Skeletal muscle cell (primary cell): Measurements from ENCODE around the gene FAM117A.
"Not testable (repeated sequence)": the region's sequence is repeated elsewhere in the genome, so short reads cannot be mapped to it uniquely, and the experiment has no call there.

Experiments used
- DNase-seq: peaks from one replicate; pipeline ENCODE4 v3.0.0-alpha.2; 2010; ENCODE audit warnings: low read depth
- H3K4me3 ChIP-seq: 2 replicates; pipeline ENCODE4 v1.5.1; 2011; ENCODE audit warnings: low read depth, mild to moderate bottlenecking, control low read depth, low read length, moderate library complexity

FAM117A gene

GRCh38 chr17:49742166-49742638 is 21.7 kb downstream of the FAM117A start:
- H3K4me3 ChIP-seq, result no peak overlapping the region
- DNase-seq, result no peak

- no peak for DNase-seq
Observed at GRCh38 chr17:49741692-49742076, 22.2 kb downstream of the FAM117A start.

GRCh38 chr17:49741009-49741691 is 22.8 kb downstream of the FAM117A start:
- H3K4me3 ChIP-seq, result no peak overlapping the region
- DNase-seq, result no peak

More at GRCh38 chr17:49741692-49742076, 22.2 kb downstream of the FAM117A start:
- no peak overlapping the region for H3K4me3 ChIP-seq

- H3K4me3 ChIP-seq, result no peak overlapping the region
- DNase-seq, result no peak
Observed at GRCh38 chr17:49739641-49740271, 24.2 kb downstream of the FAM117A start.

- no peak for DNase-seq
- H3K4me3 ChIP-seq, result no peak overlapping the region
Observed at GRCh38 chr17:49738456-49739163, 25.3 kb downstream of the FAM117A start.

GRCh38 chr17:49734515-49735490 is 29.1 kb downstream of the FAM117A start:
- no peak for DNase-seq
- no peak overlapping the region for H3K4me3 ChIP-seq

- no peak overlapping the region for H3K4me3 ChIP-seq
Observed at GRCh38 chr17:49731435-49731831, 32.5 kb downstream of the FAM117A start.

GRCh38 chr17:49730785-49731434 is 33.0 kb downstream of the FAM117A start:
- DNase-seq, result no peak
- H3K4me3 ChIP-seq, result no peak overlapping the region

More at GRCh38 chr17:49731435-49731831, 32.5 kb downstream of the FAM117A start:
- DNase-seq, result no peak

- DNase-seq, result peak; percentile 36
- H3K4me3 ChIP-seq, result no peak overlapping the region
Observed at GRCh38 chr17:49730078-49730784, 33.7 kb downstream of the FAM117A start.

GRCh38 chr17:49729069-49729468 is 34.9 kb downstream of the FAM117A start:
- no peak for DNase-seq
- H3K4me3 ChIP-seq, result no peak overlapping the region

GRCh38 chr17:49728425-49728824 is 35.5 kb downstream of the FAM117A start:
- no peak for DNase-seq
- H3K4me3 ChIP-seq, result no peak overlapping the region

- H3K4me3 ChIP-seq, result no peak overlapping the region
- DNase-seq, result peak; percentile 56
Observed at GRCh38 chr17:49727380-49727779, 36.6 kb downstream of the FAM117A start.

GRCh38 chr17:49725452-49726130 is 38.3 kb downstream of the FAM117A start:
- no peak overlapping the region for H3K4me3 ChIP-seq
- no peak for DNase-seq

- not testable (repeated sequence) for DNase-seq, H3K4me3 ChIP-seq
Observed at GRCh38 chr17:49724552-49724951, 39.4 kb downstream of the FAM117A start.

- peak; percentile 49 for DNase-seq
- no peak overlapping the region for H3K4me3 ChIP-seq
Observed at GRCh38 chr17:49723423-49723822, 40.5 kb downstream of the FAM117A start.

GRCh38 chr17:49722066-49722465 is 41.9 kb downstream of the FAM117A start:
- DNase-seq, result no peak
- no peak overlapping the region for H3K4me3 ChIP-seq

- no peak overlapping the region for H3K4me3 ChIP-seq
- DNase-seq, result no peak
Observed at GRCh38 chr17:49717371-49717861, 46.5 kb downstream of the FAM117A start.
